ENCODE data around the gene OR6K2.
"Not testable (repeated sequence)": the region's sequence is repeated elsewhere in the genome, so short reads cannot be mapped to it uniquely, and the experiment has no call there.

The OR6K2 gene

GRCh38 chr1:158700552-158700951 lies at the start of gene OR6K2:
Gene OR6K2 (minus strand): TSS chr1:158700652. CDS start chr1:158700652, 0 bp downstream.
- DNase-seq (ENCODE audit: low spot score): no peak

- DNase-seq (ENCODE audit: low spot score): no peak
These were observed 35.4 kb upstream of the OR6K2 start for GRCh38 chr1:158735848-158736247.

GRCh38 chr1:158732524-158732923 lies 32.1 kb upstream of the OR6K2 start:
- DNase-seq (ENCODE audit: low spot score): peak; percentile 53

- no peak for DNase-seq (ENCODE audit: low spot score)
These were observed 31.3 kb upstream of the OR6K2 start for GRCh38 chr1:158731707-158732106.

- no peak for DNase-seq (ENCODE audit: low spot score)
These were observed 30.0 kb upstream of the OR6K2 start for GRCh38 chr1:158730453-158730852.

GRCh38 chr1:158728510-158729225 lies 28.2 kb upstream of the OR6K2 start:
- no peak for DNase-seq (ENCODE audit: low spot score)

GRCh38 chr1:158724442-158724841 lies 24.0 kb upstream of the OR6K2 start:
- no peak for DNase-seq (ENCODE audit: low spot score)

GRCh38 chr1:158720620-158721019 lies 20.2 kb upstream of the OR6K2 start, which contains the start of gene OR6K3:
Gene OR6K3 (minus strand): TSS chr1:158720720. CDS start chr1:158718115, 2,605 bp downstream.
- DNase-seq (ENCODE audit: low spot score): no peak

GRCh38 chr1:158719664-158720063 lies 19.2 kb upstream of the OR6K2 start:
- no peak for DNase-seq (ENCODE audit: low spot score)

- no peak for DNase-seq (ENCODE audit: low spot score)
These were observed 16.9 kb upstream of the OR6K2 start for GRCh38 chr1:158717344-158717743.

- DNase-seq (ENCODE audit: low spot score): no peak
These were observed 15.9 kb upstream of the OR6K2 start for GRCh38 chr1:158716335-158716734.

GRCh38 chr1:158714754-158715153 lies 14.3 kb upstream of the OR6K2 start:
- DNase-seq (ENCODE audit: low spot score): no peak

- DNase-seq (ENCODE audit: low spot score): no peak
These were observed 10.6 kb upstream of the OR6K2 start for GRCh38 chr1:158711098-158711497.

- DNase-seq (ENCODE audit: low spot score): no peak
These were observed 5.6 kb upstream of the OR6K2 start for GRCh38 chr1:158706096-158706495.

GRCh38 chr1:158694596-158694995 lies 5.9 kb downstream of the OR6K2 start:
- DNase-seq (ENCODE audit: low spot score): peak; percentile 56

GRCh38 chr1:158692356-158692755 lies 8.1 kb downstream of the OR6K2 start:
- peak; percentile 54 for DNase-seq (ENCODE audit: low spot score)

- peak; percentile 91 for DNase-seq (ENCODE audit: low spot score)
These were observed 8.5 kb downstream of the OR6K2 start for GRCh38 chr1:158691907-158692306.

GRCh38 chr1:158691149-158691548 lies 9.3 kb downstream of the OR6K2 start:
- DNase-seq (ENCODE audit: low spot score): peak; percentile 10

- peak; percentile 36 for DNase-seq (ENCODE audit: low spot score)
These were observed 10.6 kb downstream of the OR6K2 start for GRCh38 chr1:158689875-158690274.

GRCh38 chr1:158689110-158689509 lies 11.3 kb downstream of the OR6K2 start:
- DNase-seq (ENCODE audit: low spot score): peak; percentile 92

- DNase-seq (ENCODE audit: low spot score): not testable (repeated sequence)
These were observed 12.1 kb downstream of the OR6K2 start for GRCh38 chr1:158688343-158688742.

- peak; percentile 64 for DNase-seq (ENCODE audit: low spot score)
These were observed 13.4 kb downstream of the OR6K2 start for GRCh38 chr1:158687037-158687436.

GRCh38 chr1:158686111-158687009 lies 14.1 kb downstream of the OR6K2 start, which contains the start of gene SPTA1:
Gene SPTA1 (minus strand): TSS chr1:158686715. CDS start chr1:158686517, 198 bp downstream.
- DNase-seq (ENCODE audit: low spot score): peak; percentile 97
